ENCODE data around the gene BICDL1. TPM values are rescaled to one million over a fixed set of nuclear protein-coding genes. Genes with fewer than 3 reads are reported as not detected.

BICDL1 gene, protein sequence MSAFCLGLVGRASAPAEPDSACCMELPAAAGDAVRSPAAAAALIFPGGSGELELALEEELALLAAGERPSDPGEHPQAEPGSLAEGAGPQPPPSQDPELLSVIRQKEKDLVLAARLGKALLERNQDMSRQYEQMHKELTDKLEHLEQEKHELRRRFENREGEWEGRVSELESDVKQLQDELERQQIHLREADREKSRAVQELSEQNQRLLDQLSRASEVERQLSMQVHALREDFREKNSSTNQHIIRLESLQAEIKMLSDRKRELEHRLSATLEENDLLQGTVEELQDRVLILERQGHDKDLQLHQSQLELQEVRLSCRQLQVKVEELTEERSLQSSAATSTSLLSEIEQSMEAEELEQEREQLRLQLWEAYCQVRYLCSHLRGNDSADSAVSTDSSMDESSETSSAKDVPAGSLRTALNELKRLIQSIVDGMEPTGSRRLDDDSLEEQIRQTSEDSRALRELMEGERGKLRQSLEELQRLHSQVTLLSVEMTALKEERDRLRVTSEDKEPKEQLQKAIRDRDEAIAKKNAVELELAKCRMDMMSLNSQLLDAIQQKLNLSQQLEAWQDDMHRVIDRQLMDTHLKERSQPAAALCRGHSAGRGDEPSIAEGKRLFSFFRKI
- 10 to 100 TPM in 1 of 2 donors, 1 to 10 TPM in 1; 5.0 to 11.1 TPM for total RNA-seq

DNA sequence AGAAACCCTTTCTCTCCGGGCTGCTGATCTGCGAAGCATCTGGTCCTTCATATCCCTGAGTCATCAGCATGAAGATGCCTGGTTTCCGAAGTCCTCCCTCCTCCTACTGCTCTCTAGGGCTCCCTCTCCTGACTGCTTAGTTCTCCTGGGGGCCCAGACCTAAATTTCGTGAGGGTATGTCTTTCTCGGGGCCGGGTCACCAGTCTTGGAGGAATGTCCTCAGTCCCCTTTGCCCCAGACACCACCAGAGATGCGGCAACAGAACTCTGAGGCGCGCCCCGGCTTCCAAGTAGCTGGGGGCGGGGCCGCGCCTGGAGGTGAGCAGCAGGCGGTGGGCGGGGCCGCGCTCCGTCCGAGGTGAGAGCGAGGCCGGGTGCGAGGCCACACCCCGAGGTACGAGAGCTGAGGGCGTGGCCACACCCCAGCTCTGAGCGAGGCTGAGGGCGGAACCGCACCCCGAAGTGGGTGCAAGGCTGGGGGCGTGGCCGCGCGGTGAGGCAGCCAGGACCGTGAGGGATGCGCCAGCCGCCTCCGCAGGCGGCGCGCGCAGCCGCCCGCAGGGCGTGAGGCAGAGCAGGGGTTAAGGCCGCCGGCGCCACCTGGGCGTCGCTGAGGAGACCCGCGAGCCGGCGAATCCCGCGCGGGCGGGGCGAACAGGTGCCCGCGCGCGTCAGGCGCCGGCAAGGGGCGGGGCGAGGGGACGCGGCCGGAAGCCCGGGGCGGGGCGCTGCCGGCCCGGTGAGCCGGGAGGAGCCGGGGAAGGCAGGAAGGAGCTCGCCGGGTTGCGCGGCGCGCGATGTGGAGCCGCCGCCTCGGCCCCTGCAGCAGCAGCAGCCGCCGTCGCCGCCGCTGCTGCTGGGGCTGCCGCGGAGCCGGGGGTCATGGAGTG lies at the start of gene BICDL1:
Gene BICDL1, plus strand, starts transcription at position 765 of the 889 bp plus-strand sequence. CDS start 633 bp downstream, outside the sequence.
- intact Hi-C loops (cut with DNase I), result no loop called here
- H3K27ac ChIP-seq, result peak within 1 kb of the TSS; percentile 78
- H3K36me3 ChIP-seq, result no peaks in the 10 kb centered on the region
- H3K27me3 ChIP-seq, result no peaks in the 10 kb centered on the region
- TF ChIP-seq, protein P1, sequence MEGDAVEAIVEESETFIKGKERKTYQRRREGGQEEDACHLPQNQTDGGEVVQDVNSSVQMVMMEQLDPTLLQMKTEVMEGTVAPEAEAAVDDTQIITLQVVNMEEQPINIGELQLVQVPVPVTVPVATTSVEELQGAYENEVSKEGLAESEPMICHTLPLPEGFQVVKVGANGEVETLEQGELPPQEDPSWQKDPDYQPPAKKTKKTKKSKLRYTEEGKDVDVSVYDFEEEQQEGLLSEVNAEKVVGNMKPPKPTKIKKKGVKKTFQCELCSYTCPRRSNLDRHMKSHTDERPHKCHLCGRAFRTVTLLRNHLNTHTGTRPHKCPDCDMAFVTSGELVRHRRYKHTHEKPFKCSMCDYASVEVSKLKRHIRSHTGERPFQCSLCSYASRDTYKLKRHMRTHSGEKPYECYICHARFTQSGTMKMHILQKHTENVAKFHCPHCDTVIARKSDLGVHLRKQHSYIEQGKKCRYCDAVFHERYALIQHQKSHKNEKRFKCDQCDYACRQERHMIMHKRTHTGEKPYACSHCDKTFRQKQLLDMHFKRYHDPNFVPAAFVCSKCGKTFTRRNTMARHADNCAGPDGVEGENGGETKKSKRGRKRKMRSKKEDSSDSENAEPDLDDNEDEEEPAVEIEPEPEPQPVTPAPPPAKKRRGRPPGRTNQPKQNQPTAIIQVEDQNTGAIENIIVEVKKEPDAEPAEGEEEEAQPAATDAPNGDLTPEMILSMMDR (IDR thresholded peaks at IDR 0.05), result no peak
- H3K4me3 ChIP-seq, result peak within 1 kb of the TSS; percentile 59
- DNase-seq, result peak; percentile 92
- H3K9me3 ChIP-seq, result no peaks in the 10 kb centered on the region
- peak within 1 kb of the TSS in 1 of 2 donors; percentile 32 for H3K9ac ChIP-seq (ENCODE audit: low read depth in 2 of 2, low read length in 2 of 2)
- H3K4me1 ChIP-seq, result peaks cover 5% of the 10 kb centered on the region

DNA sequence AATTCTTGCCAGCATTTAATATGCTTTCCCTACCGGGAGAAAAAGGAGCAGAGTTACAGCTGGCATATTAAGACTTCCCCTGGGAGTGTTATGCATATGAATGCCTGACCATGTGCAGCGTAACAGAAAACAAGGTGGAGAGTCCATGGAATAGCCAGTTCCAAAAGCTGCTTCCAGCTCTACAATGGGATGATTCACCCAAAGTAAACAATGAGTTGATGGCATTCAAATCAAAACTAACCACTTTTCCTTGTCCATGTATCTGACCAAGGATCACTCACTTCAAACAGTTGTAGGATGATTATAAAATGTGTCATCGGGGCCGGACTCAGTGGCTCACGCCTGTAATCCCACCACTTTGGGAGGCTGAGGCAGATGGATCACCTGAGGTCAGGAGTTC lies 48.1 kb upstream of the BICDL1 start:
- DNase-seq, result peak; percentile 19

DNA sequence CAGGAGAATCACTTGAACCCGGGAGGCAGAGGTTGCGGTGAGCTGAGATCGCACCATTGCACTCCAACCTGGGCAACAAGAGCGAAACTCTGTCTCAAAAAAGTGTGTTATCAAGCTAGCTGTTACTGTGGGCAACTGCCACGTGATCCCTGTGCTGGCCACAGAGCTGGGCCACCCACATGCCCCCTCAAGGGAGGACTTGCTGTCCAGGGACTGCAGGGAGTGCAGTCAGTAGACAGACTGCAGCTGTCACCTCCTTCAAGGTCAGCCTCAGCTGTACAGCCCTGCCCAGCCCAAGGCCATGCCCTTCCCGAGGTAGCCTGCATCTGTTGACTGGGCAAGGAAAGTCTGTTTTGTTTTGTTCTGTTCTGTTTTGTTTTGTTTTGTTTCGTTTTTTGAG lies 46.6 kb upstream of the BICDL1 start:
- Histone ChIP-seq H3K9ac (ENCODE audit: low read depth in 2 of 2, low read length in 2 of 2) (no peak overlapping the region), H3K4me1 (no peaks in the 10 kb centered on the region), H3K9me3 (no peaks in the 10 kb centered on the region), H3K4me3 (no peak overlapping the region), H3K27ac (no peak overlapping the region), H3K27me3 (no peaks in the 10 kb centered on the region), H3K36me3 (no peaks in the 10 kb centered on the region)
- intact Hi-C loops (cut with DNase I), result no loop called here
- DNase-seq, result no peak
- TF ChIP-seq, protein P1 (IDR thresholded peaks at IDR 0.05), result no peak

More for the DNA sequence above, 48.1 kb upstream of the BICDL1 start:
- Histone ChIP-seq H3K27ac (no peak overlapping the region), H3K4me3 (no peak overlapping the region), H3K27me3 (no peaks in the 10 kb centered on the region), H3K9ac (ENCODE audit: low read depth in 2 of 2, low read length in 2 of 2) (no peak overlapping the region), H3K9me3 (no peaks in the 10 kb centered on the region), H3K4me1 (no peaks in the 10 kb centered on the region), H3K36me3 (no peaks in the 10 kb centered on the region)
- TF ChIP-seq, protein P1 (IDR thresholded peaks at IDR 0.05), result no peak
- intact Hi-C loops (cut with DNase I), result no loop called here

DNA sequence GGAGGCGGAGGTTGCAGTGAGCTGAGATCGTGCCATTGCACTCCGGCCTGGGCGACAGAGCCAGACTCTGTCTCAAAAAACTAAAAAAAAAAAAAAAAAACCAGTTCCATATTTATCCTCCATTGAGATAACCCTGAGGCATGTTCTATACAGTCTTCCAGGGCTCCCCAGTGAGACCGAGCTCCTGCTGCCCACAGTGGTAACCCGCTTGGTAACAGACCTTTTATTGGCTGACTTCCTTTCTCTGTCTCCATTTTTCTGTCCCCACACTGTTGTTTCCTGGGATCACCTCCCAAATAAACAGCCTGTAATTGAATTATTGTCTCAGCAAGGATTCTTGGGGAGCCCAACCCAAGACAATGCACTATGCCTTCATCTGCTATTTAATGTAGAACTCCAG lies 42.8 kb upstream of the BICDL1 start:
- Histone ChIP-seq H3K27me3 (no peaks in the 10 kb centered on the region), H3K4me3 (no peak overlapping the region), H3K9me3 (no peaks in the 10 kb centered on the region), H3K9ac (ENCODE audit: low read depth in 2 of 2, low read length in 2 of 2) (no peak overlapping the region), H3K36me3 (no peaks in the 10 kb centered on the region), H3K4me1 (no peaks in the 10 kb centered on the region), H3K27ac (no peak overlapping the region)
- intact Hi-C loops (cut with DNase I), result no loop called here
- TF ChIP-seq, protein P1 (IDR thresholded peaks at IDR 0.05), result no peak
- no peak for DNase-seq

DNA sequence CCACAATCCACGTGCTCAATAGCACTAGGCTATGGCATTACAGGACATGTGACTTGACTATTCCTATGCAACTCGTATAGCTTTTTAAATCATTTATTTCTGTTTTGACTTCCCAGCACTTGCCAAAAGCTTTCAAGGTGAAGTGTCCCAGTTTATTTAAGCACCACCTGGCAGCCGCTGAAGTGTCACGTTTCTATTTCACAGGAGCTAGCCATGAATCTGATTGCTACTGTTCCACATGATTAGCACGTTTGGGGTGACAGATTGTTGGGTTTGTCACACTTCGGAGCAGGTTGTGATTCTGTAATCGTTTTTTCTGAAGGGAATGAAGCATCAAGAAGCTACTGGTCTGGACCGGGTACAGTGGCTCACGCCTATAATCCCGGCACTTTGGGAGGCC lies 39.9 kb upstream of the BICDL1 start:
- H3K4me3 ChIP-seq, result no peak overlapping the region
- no peak for DNase-seq
- TF ChIP-seq, protein P1 (IDR thresholded peaks at IDR 0.05), result no peak
- no peak overlapping the region for H3K9ac ChIP-seq (ENCODE audit: low read depth in 2 of 2, low read length in 2 of 2)
- intact Hi-C loops (cut with DNase I), result no loop called here
- H3K36me3 ChIP-seq, result no peaks in the 10 kb centered on the region
- H3K27ac ChIP-seq, result no peak overlapping the region
- no peaks in the 10 kb centered on the region for H3K9me3 ChIP-seq
- no peaks in the 10 kb centered on the region for H3K4me1 ChIP-seq
- no peaks in the 10 kb centered on the region for H3K27me3 ChIP-seq
